Neural cell (in vitro differentiated cells): ENCODE results near the gene TAF5L. TPM values are rescaled to one million over a fixed set of nuclear protein-coding genes. Genes with fewer than 3 reads are reported as not detected.

Experiments used
- H2AFZ ChIP-seq: fragments of 200-600, 300-800 bp; sonication (generic), shearing (Covaris generic); 2 replicates; pipeline ENCODE4 v1.6.0; 2014; ENCODE audit warnings: low read depth, mild to moderate bottlenecking, antibody characterized with exemption, low read length, moderate library complexity
- H3F3A ChIP-seq: fragments of 200-600 bp; shearing (Covaris generic); 2 replicates; pipeline ENCODE4 v1.6.1; 2016; ENCODE audit warnings: mild to moderate bottlenecking, moderate library complexity, mixed read lengths, antibody characterized with exemption, low read length; ENCODE audit not compliant: insufficient read depth, poor library complexity, severe bottlenecking
- H3K27ac ChIP-seq: fragments of 200-600, 300-800 bp; sonication (generic), shearing (Covaris generic); 2 replicates; pipeline ENCODE4 v1.5.1; 2014; ENCODE audit warnings: mild to moderate bottlenecking, low read length, moderate library complexity
- H3K27me3 ChIP-seq: fragments of 300-800, 200-600 bp; sonication (generic), shearing (Covaris generic); 2 replicates; pipeline ENCODE4 v1.6.0; 2014; ENCODE audit warnings: mild to moderate bottlenecking, low read depth, low read length, moderate library complexity; ENCODE audit not compliant: insufficient read depth
- H3K36me3 ChIP-seq: fragments of 300-800, 200-600 bp; sonication (generic), shearing (Covaris generic); 2 replicates; pipeline ENCODE4 v1.5.1; 2014; ENCODE audit warnings: mild to moderate bottlenecking, antibody characterized with exemption, low read length, moderate library complexity; ENCODE audit not compliant: insufficient read depth
- H3K4me2 ChIP-seq: fragments of 300-800, 200-600 bp; sonication (generic), shearing (Covaris generic); 2 replicates; pipeline ENCODE4 v1.6.0; 2014; ENCODE audit warnings: mild to moderate bottlenecking, low read length
- H3K4me3 ChIP-seq: fragments of 300-800, 200-600 bp; sonication (generic), shearing (Covaris generic); 2 replicates; pipeline ENCODE4 v1.5.1; 2014; ENCODE audit warnings: mild to moderate bottlenecking, low read length, moderate library complexity
- H3K79me2 ChIP-seq: fragments of 200-600 bp; shearing (Covaris generic); replicated peaks from 2 replicates; pipeline ENCODE4 v1.6.0; 2014; ENCODE audit warnings: mild to moderate bottlenecking, low read length, moderate library complexity; ENCODE audit not compliant: insufficient read depth
- H3K9ac ChIP-seq: fragments of 300-800, 200-600 bp; sonication (generic), shearing (Covaris generic); 2 replicates; pipeline ENCODE4 v1.6.1; 2016; ENCODE audit warnings: mild to moderate bottlenecking, low read length, mixed read lengths
- H3K9me2 ChIP-seq: fragments of 200-600 bp; shearing (Covaris generic); 2 replicates; pipeline ENCODE4 v1.6.1; 2016; ENCODE audit warnings: mild to moderate bottlenecking, low read length, mixed read lengths; ENCODE audit not compliant: insufficient read depth
- H3K9me3 ChIP-seq: fragments of 200-600, 300-800 bp; sonication (generic), shearing (Covaris generic); 2 replicates; pipeline ENCODE4 v1.6.1; 2016; ENCODE audit warnings: mild to moderate bottlenecking, mixed run types, low read length, moderate library complexity, mixed read lengths
- H4K20me1 ChIP-seq: fragments of 200-600 bp; shearing (Covaris generic); 2 replicates; pipeline ENCODE4 v1.6.1; 2016; ENCODE audit warnings: mild to moderate bottlenecking, mixed run types; ENCODE audit not compliant: insufficient read depth
- CTCF ChIP-seq: fragments of 450-650 bp; IDR thresholded peaks from 2 replicates; pipeline ENCODE4 v1.5.1; 2014; ENCODE audit warnings: antibody characterized with exemption, mild to moderate bottlenecking, moderate library complexity; ENCODE audit not compliant: poor library complexity, severe bottlenecking
- EZH2 ChIP-seq: fragments of 200-600, 300-800 bp; shearing (Covaris generic), sonication (generic); IDR thresholded peaks from 2 replicates; pipeline ENCODE4 v1.6.1; 2014; ENCODE audit warnings: antibody characterized with exemption, low read length, borderline replicate concordance, mild to moderate bottlenecking; ENCODE audit not compliant: insufficient read depth, poor library complexity, severe bottlenecking
- POLR2AphosphoS5 ChIP-seq: IDR thresholded peaks from 2 replicates; pipeline ENCODE4 v1.6.1; 2012
- REST ChIP-seq: IDR thresholded peaks from 2 replicates; pipeline ENCODE4 v1.6.1; 2012; ENCODE audit warnings: borderline replicate concordance
- SMC3 ChIP-seq: fragments of 450-650 bp; conservative IDR thresholded peaks from 2 replicates; pipeline ENCODE4 v1.6.1; 2014; ENCODE audit warnings: antibody characterized with exemption, mild to moderate bottlenecking, moderate library complexity; ENCODE audit not compliant: poor library complexity
- TAF1 ChIP-seq: IDR thresholded peaks from 2 replicates; pipeline ENCODE4 v1.6.1; 2012; ENCODE audit warnings: low read depth
- polyA plus RNA-seq: library from polyadenylated mRNA; depleted of rRNA; stranded (reverse); fragments of >200 nt; gene quantifications from 2 replicates; pipeline ENCODE4 v1.2.3, GENCODE V29; 2014

Gene TAF5L
- polyA plus RNA-seq, 1 donor from 2014 or later: 18.5 TPM

- H3K9me3 ChIP-seq: no peaks in the 10 kb centered on the region
- H3K4me3 ChIP-seq: no peak overlapping the region
- TF ChIP-seq SMC3 (no peak), POLR2AphosphoS5 (no peak), REST (no peak)
- no peak overlapping the region for H3K4me2 ChIP-seq
- H3K27ac ChIP-seq: no peak overlapping the region
- no peak overlapping the region for H3K9ac ChIP-seq
- H3K9me2 ChIP-seq: no peaks in the 10 kb centered on the region
- H3K36me3 ChIP-seq: no peaks in the 10 kb centered on the region
- H3K79me2 ChIP-seq: no peaks in the 10 kb centered on the region
- H4K20me1 ChIP-seq: no peaks in the 10 kb centered on the region
- H2AFZ ChIP-seq: no peak overlapping the region
- no peaks in the 10 kb centered on the region for H3K27me3 ChIP-seq
- H3F3A ChIP-seq: no peaks in the 10 kb centered on the region
These were observed 31.5 kb downstream of the TAF5L start for GRCh38 chr1:229594227-229595008.

- Histone ChIP-seq H3K4me3 (no peak overlapping the region), H3F3A (no peaks in the 10 kb centered on the region), H3K9me3 (no peaks in the 10 kb centered on the region), H2AFZ (no peak overlapping the region), H3K27me3 (no peaks in the 10 kb centered on the region), H4K20me1 (no peaks in the 10 kb centered on the region), H3K36me3 (no peaks in the 10 kb centered on the region), H3K4me2 (no peak overlapping the region), H3K79me2 (no peaks in the 10 kb centered on the region), H3K27ac (no peak overlapping the region), H3K9me2 (no peaks in the 10 kb centered on the region), H3K9ac (no peak overlapping the region)
- no peak for TF ChIP-seq CTCF
- no peak for TF ChIP-seq EZH2
- TF ChIP-seq TAF1: no peak
- TF ChIP-seq REST: no peak
- TF ChIP-seq POLR2AphosphoS5: no peak
These were observed 32.1 kb downstream of the TAF5L start for GRCh38 chr1:229593800-229594199.
